Right lobe of liver (tissue), 6 donors: ENCODE measurements around the gene SPDYE18. TPM values are rescaled to one million over a fixed set of nuclear protein-coding genes. Genes with fewer than 3 reads are reported as not detected.
"Not testable (repeated sequence)": the region's sequence is repeated elsewhere in the genome, so short reads cannot be mapped to it uniquely, and the experiment has no call there.

Source experiments
- ATAC-seq, 4 donors: fragments of 200-7000 bp; cut with Tn5 transposase; one replicate each; pipeline ENCODE4 v1.9.1; 2020; ENCODE audit warnings: mild to moderate bottlenecking in 4 of 4, moderate library complexity in 4 of 4
- DNase-seq, 3 donors: peaks; one replicate each; pipeline ENCODE4 v3.0.0-alpha.2; 2020
- H3K27ac ChIP-seq, 3 donors: fragments of 200-600 bp; one replicate each; pipeline ENCODE4 v1.8.0; 2022
- H3K27me3 ChIP-seq, 2 donors: fragments of 200-600 bp; one replicate each; pipeline ENCODE4 v1.8.0; 2022
- H3K36me3 ChIP-seq, 4 donors: fragments of 200-600 bp; sonication (generic) in 1 of 4; one replicate each; pipeline versions ENCODE4 v1.5.1 to v1.8.0; 2017 to 2022; ENCODE audit warnings: control low read depth in 1 of 4
- H3K4me1 ChIP-seq, 4 donors: fragments of 200-600 bp; sonication (generic) in 1 of 4; one replicate each; pipeline versions ENCODE4 v1.5.1 to v1.8.0; 2017 to 2022; ENCODE audit warnings: control low read depth in 1 of 4
- H3K4me3 ChIP-seq, 3 donors: fragments of 200-600 bp; one replicate each; pipeline ENCODE4 v1.8.0; 2022
- H3K9me3 ChIP-seq, 4 donors: fragments of 200-600 bp; sonication (generic) in 1 of 4; one replicate each; pipeline versions ENCODE4 v1.5.1 to v1.8.0; 2017 to 2022; ENCODE audit warnings: control low read depth in 1 of 4
- WGBS: methylation state at CpG from one replicate; pipeline ENCODE4 v1.1.6; 2018; ENCODE audit warnings: low coverage, low lambda C conversion rate; ENCODE audit not compliant: insufficient coverage; ENCODE audit errors: missing lambda C conversion rate; 5-methylcytosine and 5-hydroxymethylcytosine counted together
- intact Hi-C, 2 donors: fragments of 100-400 bp; cut with DNase I; formaldehyde crosslinking; loops; one replicate each; pipeline versions ENCODE4 v1.11.2 to v1.14.1; 2022
- long read RNA-seq: library from polyadenylated mRNA; unstranded; transcript quantifications from one replicate; pipeline ENCODE4 v2.0.0, GENCODE V29; 2019
- total RNA-seq, 6 experiments: library from RNA; depleted of rRNA in 2 of 6; stranded (reverse); fragments of >200 nt in 2 of 6; fragmentation: NEBNext Ultra II Directional in 3 of 6; extraction: Animal tissue kit (Norgen Biotek cat#: 25700) in 3 of 6; gene quantifications; one replicate each; pipeline versions ENCODE4 v1.1.0 to v1.2.4, GENCODE V29; 2016 to 2023
- donor health status: DM: no; HTN: yes; CAD: no.
- donor health status: DM: no; HTN: no; CAD: no.
- donor health status: DM: no; HTN: no; CAD: no.
- donor health status: DM: no; HTN: yes; CAD: no.
- donor health status: DM: no; HTN: yes; CAD: no.

The SPDYE18 gene
- total RNA-seq = 1 to 10 TPM in 1 of 6 experiments, under 1 TPM in 2, not detected in 3; 0.51 to 1.3 (median 0.62) TPM
- long read RNA-seq, partial matches to known transcripts = 0 of 1 reads
- long read RNA-seq, other reads (novel, unspliced or antisense) = 1 of 1 reads

DNA sequence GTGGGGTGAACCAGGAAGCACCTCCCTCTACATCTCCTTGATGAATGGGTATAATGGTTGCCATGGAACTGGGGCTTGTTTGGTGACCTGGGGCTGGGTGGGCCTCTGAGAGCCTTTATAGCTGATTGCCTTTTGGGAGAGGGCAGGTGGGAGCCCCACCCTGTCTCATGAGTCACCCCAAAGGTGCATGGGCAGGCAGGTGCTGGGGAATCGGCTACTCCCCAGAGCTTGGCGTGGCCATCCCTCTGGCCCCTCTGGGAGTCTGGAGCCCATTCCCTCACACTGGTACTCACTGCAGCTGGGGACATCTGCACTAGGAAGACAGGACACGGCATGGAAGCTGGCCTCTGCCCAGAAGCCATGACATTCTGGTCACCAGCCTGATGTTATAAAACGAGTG is at the start of gene SPDYE18:
TSS of gene SPDYE18 (minus strand) at position 2 of the 400 bp plus-strand sequence. CDS start 2,046 bp downstream, outside the sequence.
- H3K4me1 ChIP-seq, intact Hi-C loops, H3K27ac ChIP-seq, H3K4me3 ChIP-seq, DNase-seq, H3K36me3 ChIP-seq, H3K27me3 ChIP-seq, H3K9me3 ChIP-seq: not testable (repeated sequence)
- ATAC-seq = peak in 2 of 4 donors; percentile 18 to 42
- no CpG with 5 or more reads among the region's 4 CpGs for WGBS

GRCh38 chr7:77108362-77108761 is 46.0 kb upstream of the SPDYE18 start:
- intact Hi-C loops, H3K27me3 ChIP-seq, H3K4me3 ChIP-seq, DNase-seq, H3K9me3 ChIP-seq, H3K4me1 ChIP-seq, ATAC-seq, H3K27ac ChIP-seq, H3K36me3 ChIP-seq: not testable (repeated sequence)
- 74% methylated on average over 1 of the region's 1 CpG for WGBS

- H3K27me3 ChIP-seq, H3K27ac ChIP-seq, intact Hi-C loops, H3K36me3 ChIP-seq, DNase-seq, H3K9me3 ChIP-seq, H3K4me3 ChIP-seq, H3K4me1 ChIP-seq: not testable (repeated sequence)
- ATAC-seq = peak; percentile 38 to 70 (median 46)
- WGBS = no CpG with 5 or more reads among the region's 3 CpGs
Measured at GRCh38 chr7:77107659-77108058, 45.3 kb upstream of the SPDYE18 start.

DNA sequence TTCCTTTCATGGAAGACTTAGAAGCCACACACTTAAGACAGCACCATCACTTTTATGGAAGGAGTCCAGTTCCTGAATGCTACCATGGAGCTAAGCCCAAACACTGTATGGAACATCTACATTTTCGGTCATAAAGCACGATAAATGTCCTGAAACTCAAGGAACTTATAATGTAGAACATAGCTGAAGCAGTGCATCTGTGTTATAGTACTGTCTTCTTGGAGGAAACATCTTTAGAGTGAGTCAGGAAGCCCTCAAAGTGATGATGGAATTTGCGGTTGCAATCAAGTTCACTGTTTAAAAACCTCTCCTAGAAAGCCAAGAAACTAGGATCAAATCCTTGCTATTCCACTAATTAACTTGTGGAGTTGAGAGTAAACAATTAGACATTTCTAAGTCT is 43.5 kb upstream of the SPDYE18 start:
- H3K27me3 ChIP-seq, H3K9me3 ChIP-seq, DNase-seq, H3K4me3 ChIP-seq, intact Hi-C loops, H3K36me3 ChIP-seq, H3K27ac ChIP-seq, ATAC-seq, H3K4me1 ChIP-seq: not testable (repeated sequence)
- WGBS = 100% methylated on average over 3 of the region's 3 CpGs

GRCh38 chr7:77102671-77103070 is 40.3 kb upstream of the SPDYE18 start:
- DNase-seq, H3K4me1 ChIP-seq, intact Hi-C loops, H3K36me3 ChIP-seq, H3K27ac ChIP-seq, H3K27me3 ChIP-seq, H3K4me3 ChIP-seq, ATAC-seq, H3K9me3 ChIP-seq: not testable (repeated sequence)

DNA sequence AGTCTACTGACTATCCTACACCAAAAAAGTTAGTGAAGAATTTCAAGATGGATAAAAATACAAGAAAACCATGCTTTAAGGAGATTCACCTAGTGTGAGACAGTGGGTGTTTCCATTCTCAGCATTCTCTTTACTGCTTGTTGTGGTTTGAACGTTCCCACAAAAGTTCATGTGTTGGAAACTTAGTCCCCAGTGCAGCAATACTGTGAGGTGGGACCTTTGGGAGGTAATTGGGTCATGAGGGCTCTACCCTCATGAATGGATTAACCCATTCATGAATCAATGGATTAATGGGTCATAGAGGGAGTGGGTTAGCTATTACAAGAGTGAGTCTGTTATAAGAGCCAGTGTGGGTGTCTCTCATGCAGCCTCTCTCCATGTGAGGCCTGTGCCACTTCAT is 38.8 kb upstream of the SPDYE18 start:
- WGBS = 53% methylated on average over 1 of the region's 1 CpG
- H3K27ac ChIP-seq, H3K27me3 ChIP-seq: not testable (repeated sequence)

GRCh38 chr7:77100501-77100900 is 38.1 kb upstream of the SPDYE18 start:
- ATAC-seq, intact Hi-C loops, H3K27ac ChIP-seq, DNase-seq, H3K4me3 ChIP-seq, H3K36me3 ChIP-seq, H3K9me3 ChIP-seq, H3K27me3 ChIP-seq, H3K4me1 ChIP-seq: not testable (repeated sequence)
- 93% methylated on average over 3 of the region's 3 CpGs for WGBS

More for the DNA sequence above, 38.8 kb upstream of the SPDYE18 start:
- intact Hi-C loops, H3K9me3 ChIP-seq, H3K4me1 ChIP-seq, H3K36me3 ChIP-seq, ATAC-seq, H3K4me3 ChIP-seq, DNase-seq: not testable (repeated sequence)

DNA sequence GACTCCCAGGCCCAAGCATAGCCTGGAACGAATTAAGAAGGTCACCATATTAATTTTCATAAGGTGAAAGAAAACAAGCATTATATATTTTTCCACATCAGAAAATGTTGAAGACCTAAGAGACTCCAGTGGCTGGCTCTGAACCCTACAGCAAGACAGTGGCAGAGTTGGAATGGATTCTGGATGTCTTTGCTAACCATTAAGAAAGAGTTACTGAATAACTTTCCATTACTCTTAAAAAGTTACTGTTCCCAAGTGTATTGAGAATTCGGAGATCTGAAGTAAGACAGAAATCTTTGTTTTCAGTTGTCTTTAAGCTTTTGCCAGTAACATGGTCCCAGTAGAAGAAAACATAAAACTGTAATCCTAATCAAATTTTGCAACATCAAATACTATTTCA is 29.9 kb upstream of the SPDYE18 start:
- H3K27ac ChIP-seq, H3K4me1 ChIP-seq, H3K27me3 ChIP-seq, H3K9me3 ChIP-seq, ATAC-seq, H3K4me3 ChIP-seq, intact Hi-C loops, DNase-seq, H3K36me3 ChIP-seq: not testable (repeated sequence)
- WGBS = 76% methylated on average over 2 of the region's 2 CpGs

GRCh38 chr7:77082192-77082591 is 19.8 kb upstream of the SPDYE18 start:
- DNase-seq, H3K9me3 ChIP-seq, H3K27me3 ChIP-seq, ATAC-seq, H3K27ac ChIP-seq, H3K4me3 ChIP-seq, intact Hi-C loops, H3K36me3 ChIP-seq, H3K4me1 ChIP-seq: not testable (repeated sequence)
- 92% methylated on average over 1 of the region's 1 CpG for WGBS

DNA sequence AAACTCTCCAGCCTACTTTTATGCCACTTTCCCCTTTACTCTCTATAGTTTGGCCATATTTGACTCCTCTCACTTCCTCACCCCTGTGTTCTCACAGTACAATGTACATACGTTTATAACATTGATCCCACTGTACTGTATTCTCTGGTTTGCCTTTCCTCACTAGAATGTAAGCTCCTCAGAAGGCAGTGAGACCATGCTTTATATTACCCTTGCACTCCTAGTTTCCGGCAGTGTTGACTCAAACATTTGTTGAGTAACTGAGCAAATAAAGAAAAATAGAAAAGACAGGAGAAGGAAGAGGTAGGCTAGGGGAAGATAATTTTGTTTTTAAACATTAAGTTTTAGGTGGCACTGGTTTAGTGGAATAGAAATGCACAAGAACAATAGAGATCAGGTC is 17.9 kb upstream of the SPDYE18 start:
- DNase-seq, H3K27ac ChIP-seq, H3K4me3 ChIP-seq, H3K9me3 ChIP-seq, H3K4me1 ChIP-seq, H3K27me3 ChIP-seq, intact Hi-C loops, H3K36me3 ChIP-seq: not testable (repeated sequence)
- WGBS = 47% methylated on average over 2 of the region's 2 CpGs
- ATAC-seq = peak; percentile 60 to 81 (median 75)

- DNase-seq, H3K27me3 ChIP-seq, H3K36me3 ChIP-seq, H3K27ac ChIP-seq, H3K4me3 ChIP-seq, H3K9me3 ChIP-seq, ATAC-seq, H3K4me1 ChIP-seq, intact Hi-C loops: not testable (repeated sequence)
- WGBS = 77% methylated on average over 4 of the region's 5 CpGs
Measured at GRCh38 chr7:77079624-77080023, 17.3 kb upstream of the SPDYE18 start.

- H3K4me3 ChIP-seq, H3K27me3 ChIP-seq, ATAC-seq, H3K36me3 ChIP-seq, H3K9me3 ChIP-seq, H3K4me1 ChIP-seq, intact Hi-C loops, H3K27ac ChIP-seq, DNase-seq: not testable (repeated sequence)
Measured at GRCh38 chr7:77079112-77079511, 16.8 kb upstream of the SPDYE18 start.
